ENCODE results near the gene SREK1. TPM values are rescaled to one million over a fixed set of nuclear protein-coding genes. Genes with fewer than 3 reads are reported as not detected.
"Not testable (repeated sequence)": the region's sequence is repeated elsewhere in the genome, so short reads cannot be mapped to it uniquely, and the experiment has no call there.

SREK1 gene
- polyA plus RNA-seq (2013, experiment 1 of 2; ENCODE audit: insufficient read length): 37.0 TPM
- 41.2 TPM for polyA plus RNA-seq (2013, experiment 2 of 2; ENCODE audit: insufficient read length)

GRCh38 chr5:66144074-66144833, at the start of gene SREK1:
SREK1 (plus strand) TSS chr5:66144300; CDS start chr5:66144377, 77 bp downstream.
- peak; percentile 93 for DNase-seq

GRCh38 chr5:66100851-66101250, 43.2 kb upstream of the SREK1 start:
- no peak for DNase-seq

- peak; percentile 65 for DNase-seq
Measured at GRCh38 chr5:66113160-66113559, 30.9 kb upstream of the SREK1 start.

GRCh38 chr5:66118304-66118703, 25.8 kb upstream of the SREK1 start:
- DNase-seq: no peak

- DNase-seq: peak; percentile 19
Measured at GRCh38 chr5:66122379-66123034, 21.6 kb upstream of the SREK1 start.

- DNase-seq: no peak
Measured at GRCh38 chr5:66129144-66129543, 15.0 kb upstream of the SREK1 start.

- no peak for DNase-seq
Measured at GRCh38 chr5:66130493-66130892, 13.6 kb upstream of the SREK1 start.

- DNase-seq: no peak
Measured at GRCh38 chr5:66134407-66134861, 9.7 kb upstream of the SREK1 start.

- DNase-seq: no peak
Measured at GRCh38 chr5:66136053-66136452, 8.0 kb upstream of the SREK1 start.

GRCh38 chr5:66136944-66137343, 7.2 kb upstream of the SREK1 start:
- not testable (repeated sequence) for DNase-seq

- peak; percentile 31 for DNase-seq
Measured at GRCh38 chr5:66138637-66139317, 5.3 kb upstream of the SREK1 start.

- DNase-seq: no peak
Measured at GRCh38 chr5:66139318-66139712, 4.8 kb upstream of the SREK1 start.

GRCh38 chr5:66142417-66142816, 1.7 kb upstream of the SREK1 start:
- DNase-seq: no peak

- no peak for DNase-seq
Measured at GRCh38 chr5:66143473-66144073, 527 bp upstream of the SREK1 start.

- no peak for DNase-seq
Measured at GRCh38 chr5:66144834-66145390, 812 bp downstream of the SREK1 start.

- no peak for DNase-seq
Measured at GRCh38 chr5:66145737-66146136, 1.6 kb downstream of the SREK1 start.

GRCh38 chr5:66149950-66150349, 5.8 kb downstream of the SREK1 start:
- DNase-seq: no peak

- no peak for DNase-seq
Measured at GRCh38 chr5:66151030-66151429, 6.9 kb downstream of the SREK1 start.

GRCh38 chr5:66151491-66151890, 7.4 kb downstream of the SREK1 start:
- DNase-seq: no peak

- no peak for DNase-seq
Measured at GRCh38 chr5:66157046-66157445, 12.9 kb downstream of the SREK1 start.

- DNase-seq: no peak
Measured at GRCh38 chr5:66161356-66161755, 17.3 kb downstream of the SREK1 start.

- DNase-seq: peak; percentile 9
Measured at GRCh38 chr5:66164044-66164790, 20.1 kb downstream of the SREK1 start.

Data from fibroblast of skin of back (primary cell).